ENCODE measurements around the gene PDAP1. TPM values are rescaled to one million over a fixed set of nuclear protein-coding genes. Genes with fewer than 3 reads are reported as not detected.
"Not testable (repeated sequence)": the region's sequence is repeated elsewhere in the genome, so short reads cannot be mapped to it uniquely, and the experiment has no call there.

The PDAP1 gene
- total RNA-seq, 1 donor from 2014 or later, result 128 TPM

GRCh38 chr7:99359465-99360154, 48.8 kb downstream of the PDAP1 start:
- Mint-ChIP-seq H3K27ac (no peak overlapping the region), H3K4me1 (ENCODE audit: low read depth) (no peaks in the 10 kb centered on the region), H3K27me3 (no peaks in the 10 kb centered on the region), H3K9me3 (ENCODE audit: low read depth) (no peaks in the 10 kb centered on the region), H3K4me3 (ENCODE audit: low read depth) (no peak overlapping the region), H3K36me3 (ENCODE audit: insufficient read depth) (peaks cover 26% of the 10 kb centered on the region)
- no peak for TF ChIP-seq CTCF (IDR thresholded peaks at IDR 0.05; ENCODE audit: unreplicated experiment)
- DNase-seq (ENCODE audit: low spot score, unreplicated experiment), result no peak

GRCh38 chr7:99358521-99358920, 49.9 kb downstream of the PDAP1 start:
- H3K27me3 Mint-ChIP-seq; H3K4me3 Mint-ChIP-seq (ENCODE audit: low read depth); H3K27ac Mint-ChIP-seq; H3K9me3 Mint-ChIP-seq (ENCODE audit: low read depth); H3K4me1 Mint-ChIP-seq (ENCODE audit: low read depth); DNase-seq (ENCODE audit: low spot score, unreplicated experiment): not testable (repeated sequence)
- peaks cover 27% of the 10 kb centered on the region for H3K36me3 Mint-ChIP-seq (ENCODE audit: insufficient read depth)

DNA sequence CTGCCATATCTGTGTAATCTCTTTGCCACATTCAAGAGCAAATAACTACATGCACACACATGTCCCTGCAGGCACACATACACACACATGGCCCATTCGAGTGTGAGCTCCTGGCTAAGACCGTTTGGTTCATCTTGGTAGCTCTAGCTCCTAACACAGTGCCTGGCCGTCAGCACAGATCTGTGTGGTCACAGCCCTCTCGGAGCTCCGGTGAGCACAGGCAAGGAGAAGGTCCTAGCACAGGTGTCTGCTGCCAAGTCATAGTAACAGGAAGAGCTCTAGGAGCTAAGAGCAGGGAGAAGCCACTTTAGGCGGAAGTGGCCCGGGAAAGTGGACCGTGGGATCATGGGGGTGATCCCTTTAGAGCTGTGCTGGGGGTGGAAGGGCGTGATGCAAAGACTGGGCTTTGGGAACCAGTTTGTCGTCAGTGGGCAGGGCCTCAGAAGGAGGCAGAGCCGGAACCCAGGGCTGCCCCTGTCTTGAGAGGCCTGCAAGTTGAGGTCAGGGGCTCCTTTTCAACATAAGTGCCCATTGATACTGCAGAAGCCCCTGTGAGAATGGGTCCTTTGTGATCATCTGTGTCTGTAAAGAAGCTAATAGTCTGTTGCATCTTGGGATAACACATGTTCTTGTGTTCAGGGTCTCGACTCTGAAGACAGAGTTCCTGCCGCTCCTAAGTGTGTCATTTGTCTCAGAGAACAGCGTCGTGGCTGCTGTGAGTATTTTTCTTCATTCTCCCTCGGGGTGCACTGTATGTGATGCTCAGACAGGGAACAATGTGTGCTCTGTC, 50.5 kb downstream of the PDAP1 start:
- no peak for TF ChIP-seq CTCF (IDR thresholded peaks at IDR 0.05; ENCODE audit: unreplicated experiment)
- H3K4me1 Mint-ChIP-seq (ENCODE audit: low read depth), result no peaks in the 10 kb centered on the region
- no peak for DNase-seq (ENCODE audit: low spot score, unreplicated experiment)
- H3K27me3 Mint-ChIP-seq, result no peaks in the 10 kb centered on the region
- H3K27ac Mint-ChIP-seq, result no peak overlapping the region
- peaks cover 27% of the 10 kb centered on the region for H3K36me3 Mint-ChIP-seq (ENCODE audit: insufficient read depth)
- no peaks in the 10 kb centered on the region for H3K9me3 Mint-ChIP-seq (ENCODE audit: low read depth)
- H3K4me3 Mint-ChIP-seq (ENCODE audit: low read depth), result no peak overlapping the region

DNA sequence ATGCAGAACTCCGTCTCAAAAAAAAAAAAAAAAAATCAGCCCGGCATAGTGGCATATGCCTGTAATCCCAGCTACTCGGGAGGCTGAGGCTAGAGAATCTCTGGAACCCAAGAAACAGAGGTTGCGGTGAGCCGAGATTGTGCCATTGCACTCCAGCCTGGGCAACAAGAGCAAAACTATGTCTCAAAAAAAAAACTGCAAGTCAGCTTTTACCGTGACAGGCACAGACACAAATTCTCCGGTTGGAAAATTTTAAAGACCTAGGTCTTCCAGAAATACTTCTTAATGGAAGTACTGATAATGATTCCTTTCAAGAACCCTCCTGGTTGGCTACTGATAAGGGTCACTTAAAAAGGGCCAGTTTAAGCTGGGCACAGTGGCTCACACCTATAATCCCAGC, 53.3 kb downstream of the PDAP1 start:
- TF ChIP-seq CTCF (IDR thresholded peaks at IDR 0.05; ENCODE audit: unreplicated experiment), result no peak
- H3K4me1 Mint-ChIP-seq (ENCODE audit: low read depth), result no peaks in the 10 kb centered on the region
- no peaks in the 10 kb centered on the region for H3K27me3 Mint-ChIP-seq
- no peak overlapping the region for H3K27ac Mint-ChIP-seq
- no peak overlapping the region for H3K4me3 Mint-ChIP-seq (ENCODE audit: low read depth)
- no peak for DNase-seq (ENCODE audit: low spot score, unreplicated experiment)
- peaks cover 30% of the 10 kb centered on the region for H3K36me3 Mint-ChIP-seq (ENCODE audit: insufficient read depth)
- H3K9me3 Mint-ChIP-seq (ENCODE audit: low read depth), result no peaks in the 10 kb centered on the region

DNA sequence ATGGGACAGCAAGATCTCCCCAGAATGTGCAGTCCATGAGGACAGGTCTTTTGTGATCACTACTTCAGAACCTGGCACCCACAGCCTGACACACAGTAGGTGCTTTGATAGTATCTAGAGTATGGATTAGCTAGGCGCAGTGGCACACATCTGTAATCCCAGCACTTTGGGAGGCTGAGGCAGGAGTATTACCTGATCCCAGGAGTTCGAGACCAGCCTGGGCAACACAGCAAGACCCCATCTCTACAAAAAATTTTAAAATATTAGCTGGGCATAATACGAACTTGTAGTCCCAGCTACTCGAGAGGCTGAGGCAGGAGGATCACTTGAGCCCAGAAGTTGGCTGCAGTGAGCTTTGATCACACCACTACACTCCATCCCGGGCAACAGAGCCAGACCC, 56.1 kb downstream of the PDAP1 start:
- Mint-ChIP-seq H3K4me3 (ENCODE audit: low read depth) (no peak overlapping the region), H3K27me3 (no peaks in the 10 kb centered on the region), H3K9me3 (ENCODE audit: low read depth) (no peaks in the 10 kb centered on the region), H3K4me1 (ENCODE audit: low read depth) (no peaks in the 10 kb centered on the region), H3K36me3 (ENCODE audit: insufficient read depth) (peaks cover 26% of the 10 kb centered on the region), H3K27ac (no peak overlapping the region)
- DNase-seq (ENCODE audit: low spot score, unreplicated experiment), result no peak
- no peak for TF ChIP-seq CTCF (IDR thresholded peaks at IDR 0.05; ENCODE audit: unreplicated experiment)

GRCh38 chr7:99350641-99351040, 57.8 kb downstream of the PDAP1 start:
- H3K36me3 Mint-ChIP-seq (ENCODE audit: insufficient read depth), result peaks cover 23% of the 10 kb centered on the region
- not testable (repeated sequence) for H3K9me3 Mint-ChIP-seq (ENCODE audit: low read depth)

More at GRCh38 chr7:99350641-99351040, 57.8 kb downstream of the PDAP1 start:
- not testable (repeated sequence) for DNase-seq (ENCODE audit: low spot score, unreplicated experiment); H3K4me1 Mint-ChIP-seq (ENCODE audit: low read depth); H3K4me3 Mint-ChIP-seq (ENCODE audit: low read depth); H3K27me3 Mint-ChIP-seq; H3K27ac Mint-ChIP-seq

Other genes with a start within 250 kb of the PDAP1 start
- 0.34 TPM in 1 of 2 replicates, not detected in the other for gene KPNA7, start 200.5 kb downstream of the PDAP1 start, total RNA-seq
- gene MYH16, start 135.8 kb downstream of the PDAP1 start, total RNA-seq, result not detected in 2 replicates
- gene ARPC1A, start 82.7 kb downstream of the PDAP1 start, total RNA-seq, result 135 and 140 TPM in 2 replicates
- gene ARPC1B, start 33.9 kb downstream of the PDAP1 start, total RNA-seq, result 27.5 and 28.2 TPM in 2 replicates
- 97.2 and 102 TPM in 2 replicates for gene BUD31, start 372 bp upstream of the PDAP1 start, total RNA-seq
- 12.0 and 16.8 TPM in 2 replicates for gene PTCD1, start 30.2 kb upstream of the PDAP1 start, total RNA-seq
- gene CPSF4, start 30.3 kb upstream of the PDAP1 start, total RNA-seq, result 77.4 and 86.9 TPM in 2 replicates
- 328 and 330 TPM in 2 replicates for gene ATP5MF, start 57.6 kb upstream of the PDAP1 start, total RNA-seq
- gene ZNF789, start 64.3 kb upstream of the PDAP1 start, total RNA-seq, result 26.7 and 27.4 TPM in 2 replicates
- gene ZNF394, start 91.7 kb upstream of the PDAP1 start, total RNA-seq, result 23.7 and 24.8 TPM in 2 replicates
- 14.7 and 15.2 TPM in 2 replicates for gene ZKSCAN5, start 96.1 kb upstream of the PDAP1 start, total RNA-seq
- 12.5 and 12.9 TPM in 2 replicates for gene FAM200A, start 143.5 kb upstream of the PDAP1 start, total RNA-seq
- 70.9 and 72.6 TPM in 2 replicates for gene ZNF655, start 150.0 kb upstream of the PDAP1 start, total RNA-seq
- gene TMEM225B, start 189.7 kb upstream of the PDAP1 start, total RNA-seq, result 0.91 and 1.4 TPM in 2 replicates
- 26.4 and 27.9 TPM in 2 replicates for gene ZSCAN25, start 208.3 kb upstream of the PDAP1 start, total RNA-seq